Hepatocyte (in vitro differentiated cells): ENCODE data around the gene NR2F1-AS1. TPM values are rescaled to one million over a fixed set of nuclear protein-coding genes. Genes with fewer than 3 reads are reported as not detected.

Experiments used
- DNase-seq: peaks from one replicate; pipeline ENCODE4 v3.0.0-alpha.2; 2016; ENCODE audit warnings: low spot score
- H2AFZ ChIP-seq: fragments of 200-600 bp; sonication (generic); 2 replicates; pipeline ENCODE4 v1.6.0; 2016; ENCODE audit warnings: antibody characterized with exemption, mild to moderate bottlenecking
- H3K27ac ChIP-seq: fragments of 200-600 bp; sonication (generic); 2 replicates; pipeline ENCODE4 v1.5.1; 2016; ENCODE audit warnings: mild to moderate bottlenecking
- H3K27me3 ChIP-seq: fragments of 200-600 bp; sonication (generic); 2 replicates; pipeline ENCODE4 v1.6.1; 2016
- H3K36me3 ChIP-seq: fragments of 200-600 bp; sonication (generic); replicated peaks from 2 replicates; pipeline ENCODE4 v1.5.1; 2016; ENCODE audit warnings: low read depth; ENCODE audit not compliant: insufficient read depth
- H3K4me1 ChIP-seq: fragments of 200-600 bp; sonication (generic); 2 replicates; pipeline ENCODE4 v1.5.1; 2016; ENCODE audit warnings: mild to moderate bottlenecking, moderate library complexity; ENCODE audit not compliant: insufficient read depth
- H3K4me2 ChIP-seq: fragments of 200-600 bp; sonication (generic); 2 replicates; pipeline ENCODE4 v1.6.0; 2016
- H3K4me3 ChIP-seq: fragments of 200-600 bp; sonication (generic); 2 replicates; pipeline ENCODE4 v1.5.1; 2016; ENCODE audit warnings: mild to moderate bottlenecking
- H3K79me2 ChIP-seq: fragments of 200-600 bp; sonication (generic); 2 replicates; pipeline ENCODE4 v1.6.0; 2017; ENCODE audit warnings: mild to moderate bottlenecking
- H3K9me2 ChIP-seq: fragments of 200-600 bp; sonication (generic); replicated peaks from 2 replicates; pipeline ENCODE4 v1.6.0; 2017; ENCODE audit warnings: mild to moderate bottlenecking; ENCODE audit not compliant: insufficient read depth
- H3K9me3 ChIP-seq: fragments of 200-600 bp; sonication (generic); 2 replicates; pipeline ENCODE4 v1.5.1; 2016; ENCODE audit warnings: low read depth, mild to moderate bottlenecking
- H4K20me1 ChIP-seq: fragments of 200-600 bp; sonication (generic); 2 replicates; pipeline ENCODE4 v1.6.0; 2016; ENCODE audit warnings: mild to moderate bottlenecking; ENCODE audit not compliant: insufficient read depth, poor library complexity, severe bottlenecking
- EZH2 ChIP-seq: fragments of 200-600 bp; sonication (generic); IDR thresholded peaks from 2 replicates; pipeline ENCODE4 v1.6.1; 2016; ENCODE audit warnings: antibody characterized with exemption, mild to moderate bottlenecking, borderline replicate concordance
- EZH2phosphoT487 ChIP-seq: fragments of 200-600 bp; sonication (generic); IDR thresholded peaks from one replicate; pipeline ENCODE4 v1.6.1; 2018; ENCODE audit warnings: antibody characterized with exemption, mild to moderate bottlenecking, low read depth, moderate library complexity; ENCODE audit not compliant: unreplicated experiment, severe bottlenecking
- WGBS: methylation state at CpG from one replicate; pipeline ENCODE4 v1.1.6; 2016; ENCODE audit warnings: low lambda C conversion rate; ENCODE audit errors: missing lambda C conversion rate; 5-methylcytosine and 5-hydroxymethylcytosine counted together
- polyA plus RNA-seq: library from polyadenylated mRNA; unstranded; fragments of >200 nt; fragmentation: Nextera tagmentation; extraction: Ambion mirVana; gene quantifications from 2 replicates; pipeline ENCODE4 v1.2.1, GENCODE V29; 2016
- total RNA-seq: library from RNA; depleted of rRNA; stranded (reverse); fragments of >200 nt; gene quantifications from 2 replicates; pipeline ENCODE4 v1.2.3, GENCODE V29; 2014
- TF ChIP-seq, protein P1 (sequence below): fragments of 200-600 bp; sonication (generic); IDR thresholded peaks from 2 replicates; pipeline ENCODE4 v1.5.1; 2016; ENCODE audit warnings: antibody characterized with exemption, mild to moderate bottlenecking; ENCODE audit not compliant: poor library complexity

NR2F1-AS1 gene
- total and polyA plus RNA-seq, 2 experiments from 2014 or later, result 8.4 to 8.6 TPM

DNA sequence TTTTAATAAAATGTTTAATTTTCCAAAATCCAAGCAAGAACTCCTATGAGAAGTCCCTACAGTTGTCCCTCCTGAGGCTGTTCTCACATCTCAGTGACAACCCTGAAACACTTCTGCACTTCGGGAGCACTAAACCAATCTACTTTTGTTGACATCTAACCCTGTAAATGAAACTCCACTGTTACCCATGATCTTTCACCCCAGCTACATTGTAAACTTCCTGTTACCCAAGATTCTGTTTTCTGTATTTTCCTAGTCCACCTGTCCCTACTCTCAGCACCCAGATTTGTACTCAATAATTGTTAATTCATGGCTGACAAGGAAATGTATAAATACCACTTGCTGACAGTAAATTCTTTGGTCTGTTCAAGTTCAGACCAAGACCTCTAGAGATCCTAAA is 153.7 kb downstream of the NR2F1-AS1 start:
- H2AFZ ChIP-seq, result no peak overlapping the region
- no peaks in the 10 kb centered on the region for H3K27me3 ChIP-seq
- TF ChIP-seq EZH2phosphoT487, result no peak
- TF ChIP-seq, protein P1, sequence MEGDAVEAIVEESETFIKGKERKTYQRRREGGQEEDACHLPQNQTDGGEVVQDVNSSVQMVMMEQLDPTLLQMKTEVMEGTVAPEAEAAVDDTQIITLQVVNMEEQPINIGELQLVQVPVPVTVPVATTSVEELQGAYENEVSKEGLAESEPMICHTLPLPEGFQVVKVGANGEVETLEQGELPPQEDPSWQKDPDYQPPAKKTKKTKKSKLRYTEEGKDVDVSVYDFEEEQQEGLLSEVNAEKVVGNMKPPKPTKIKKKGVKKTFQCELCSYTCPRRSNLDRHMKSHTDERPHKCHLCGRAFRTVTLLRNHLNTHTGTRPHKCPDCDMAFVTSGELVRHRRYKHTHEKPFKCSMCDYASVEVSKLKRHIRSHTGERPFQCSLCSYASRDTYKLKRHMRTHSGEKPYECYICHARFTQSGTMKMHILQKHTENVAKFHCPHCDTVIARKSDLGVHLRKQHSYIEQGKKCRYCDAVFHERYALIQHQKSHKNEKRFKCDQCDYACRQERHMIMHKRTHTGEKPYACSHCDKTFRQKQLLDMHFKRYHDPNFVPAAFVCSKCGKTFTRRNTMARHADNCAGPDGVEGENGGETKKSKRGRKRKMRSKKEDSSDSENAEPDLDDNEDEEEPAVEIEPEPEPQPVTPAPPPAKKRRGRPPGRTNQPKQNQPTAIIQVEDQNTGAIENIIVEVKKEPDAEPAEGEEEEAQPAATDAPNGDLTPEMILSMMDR, result no peak
- TF ChIP-seq EZH2, result no peak
- no peaks in the 10 kb centered on the region for H3K9me3 ChIP-seq
- no peak overlapping the region for H3K4me2 ChIP-seq
- no peaks in the 10 kb centered on the region for H3K36me3 ChIP-seq
- DNase-seq, result no peak
- no peaks in the 10 kb centered on the region for H3K9me2 ChIP-seq
- H3K79me2 ChIP-seq, result no peaks in the 10 kb centered on the region
- WGBS, result 57% methylated on average over 1 of the region's 1 CpG
- no peaks in the 10 kb centered on the region for H4K20me1 ChIP-seq
- no peak overlapping the region for H3K4me3 ChIP-seq
- H3K4me1 ChIP-seq, result no peaks in the 10 kb centered on the region
- no peak overlapping the region for H3K27ac ChIP-seq

DNA sequence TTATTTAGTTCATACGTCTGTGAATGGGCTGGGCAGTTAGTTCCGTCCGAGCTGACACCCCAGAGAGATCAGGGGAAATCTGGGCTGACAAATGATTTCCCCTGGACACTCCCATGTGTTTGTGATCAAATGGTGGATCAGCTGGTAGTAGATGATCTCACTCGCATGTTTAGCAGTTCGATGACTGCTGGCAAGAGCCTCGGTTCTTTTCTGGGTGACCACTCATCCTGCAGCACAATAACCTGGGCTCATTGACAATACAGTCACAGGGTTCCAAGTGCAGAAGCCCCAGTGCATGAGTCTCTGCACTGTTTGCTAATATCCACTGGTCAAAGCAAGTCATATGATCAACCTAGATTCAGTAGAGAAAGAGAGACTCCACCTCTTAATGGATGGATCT is 155.9 kb downstream of the NR2F1-AS1 start:
- no peaks in the 10 kb centered on the region for H3K9me2 ChIP-seq
- no peaks in the 10 kb centered on the region for H3K36me3 ChIP-seq
- no peaks in the 10 kb centered on the region for H4K20me1 ChIP-seq
- H2AFZ ChIP-seq, result no peak overlapping the region
- TF ChIP-seq EZH2 (no peak), EZH2phosphoT487 (no peak)
- TF ChIP-seq, protein P1, result no peak
- no peaks in the 10 kb centered on the region for H3K4me1 ChIP-seq
- H3K27me3 ChIP-seq, result no peaks in the 10 kb centered on the region
- H3K4me3 ChIP-seq, result no peak overlapping the region
- no peak overlapping the region for H3K27ac ChIP-seq
- no peak for DNase-seq
- H3K4me2 ChIP-seq, result no peak overlapping the region
- no peaks in the 10 kb centered on the region for H3K9me3 ChIP-seq
- WGBS, result 90% methylated on average over 6 of the region's 6 CpGs
- no peaks in the 10 kb centered on the region for H3K79me2 ChIP-seq

DNA sequence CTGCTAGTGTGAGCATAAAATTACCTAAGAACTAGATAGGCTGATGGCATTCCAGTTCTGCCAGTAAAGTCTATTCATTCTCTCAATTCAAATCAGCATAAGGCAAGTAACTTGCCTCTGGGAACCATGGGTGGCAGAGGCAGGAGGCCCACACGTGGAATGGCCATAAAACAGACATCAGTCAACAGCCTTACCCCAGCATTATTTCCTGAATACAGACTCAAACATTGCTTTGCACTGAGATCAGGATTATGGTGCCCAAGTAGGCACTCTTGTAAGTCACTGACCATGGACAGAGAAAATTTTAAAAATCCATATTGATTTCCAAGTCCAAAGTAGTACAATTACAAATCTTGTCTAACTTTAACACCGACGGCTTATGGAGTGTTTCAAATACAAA is 157.7 kb downstream of the NR2F1-AS1 start:
- no peaks in the 10 kb centered on the region for H3K79me2 ChIP-seq
- DNase-seq, result no peak
- no peaks in the 10 kb centered on the region for H3K9me2 ChIP-seq
- H3K27ac ChIP-seq, result no peak overlapping the region
- no peaks in the 10 kb centered on the region for H3K36me3 ChIP-seq
- H3K4me2 ChIP-seq, result no peak overlapping the region
- 70% methylated on average over 3 of the region's 3 CpGs for WGBS
- no peak overlapping the region for H2AFZ ChIP-seq
- no peak overlapping the region for H3K4me3 ChIP-seq
- no peak for TF ChIP-seq EZH2phosphoT487
- TF ChIP-seq, protein P1, result no peak
- no peak for TF ChIP-seq EZH2
- H4K20me1 ChIP-seq, result no peaks in the 10 kb centered on the region
- no peaks in the 10 kb centered on the region for H3K4me1 ChIP-seq
- no peaks in the 10 kb centered on the region for H3K9me3 ChIP-seq
- no peaks in the 10 kb centered on the region for H3K27me3 ChIP-seq

DNA sequence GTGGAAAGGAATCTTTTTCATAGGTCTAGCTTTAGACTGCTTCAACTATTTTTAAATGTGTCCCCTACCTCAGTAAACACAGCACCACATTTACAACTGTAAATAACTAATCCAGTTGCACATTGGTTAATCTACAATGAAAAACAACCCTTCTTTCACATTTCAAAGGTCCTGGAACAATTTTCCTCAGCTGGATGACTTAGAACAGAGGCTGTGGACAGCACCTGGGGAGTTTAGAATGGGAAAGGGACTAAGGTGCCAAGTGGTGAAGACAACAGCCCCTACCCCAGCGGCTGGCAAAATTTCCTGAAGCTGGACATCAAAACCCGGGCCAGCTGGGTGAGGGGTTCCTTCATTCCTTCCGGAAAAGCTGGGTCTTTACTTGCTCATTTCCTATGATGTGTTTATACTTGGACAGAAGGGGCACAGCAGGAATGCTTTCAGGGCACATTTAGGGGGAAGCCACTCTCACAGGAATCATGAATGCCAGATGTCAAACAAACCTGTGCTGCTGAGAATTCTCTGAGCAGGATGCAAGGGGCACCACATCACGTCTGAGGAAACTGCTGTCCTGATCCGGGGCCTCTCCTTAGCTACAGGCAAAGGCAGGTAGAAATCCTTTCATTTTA is 158.3 kb downstream of the NR2F1-AS1 start:
- no peak overlapping the region for H3K27ac ChIP-seq
- 55% methylated on average over 5 of the region's 5 CpGs for WGBS
- H3K4me2 ChIP-seq, result no peak overlapping the region

More for the DNA sequence above, 158.3 kb downstream of the NR2F1-AS1 start:
- Histone ChIP-seq H3K4me3 (no peak overlapping the region), H3K9me3 (no peaks in the 10 kb centered on the region), H4K20me1 (no peaks in the 10 kb centered on the region), H2AFZ (no peak overlapping the region), H3K4me1 (no peaks in the 10 kb centered on the region), H3K79me2 (no peaks in the 10 kb centered on the region), H3K36me3 (no peaks in the 10 kb centered on the region), H3K27me3 (no peaks in the 10 kb centered on the region), H3K9me2 (no peaks in the 10 kb centered on the region)
- DNase-seq, result no peak
- TF ChIP-seq EZH2 (no peak), EZH2phosphoT487 (no peak)
- TF ChIP-seq, protein P1, result no peak
